Activated naive CD8-positive, alpha-beta T cell treated with anti-CD3 and anti-CD28 coated beads, Interleukin-2, amount 50 U/mL, for 24 hours (primary cell): ENCODE data around the gene CCNI.
A peak's percentile ranks its signal among the peaks of the same experiment; 100 is the strongest.
"Not testable (repeated sequence)": the region's sequence is repeated elsewhere in the genome, so short reads cannot be mapped to it uniquely, and the experiment has no call there.

Experiments
- ATAC-seq: fragments of 150-1000 bp; cut with Tn5 transposase; one replicate; pipeline ENCODE4 v1.10.0; 2021
- DNase-seq: peaks from one replicate; pipeline ENCODE4 v3.0.0; 2021
- H3K27ac Mint-ChIP-seq: one replicate; pipeline ENCODE4 v1.8.0; 2021; ENCODE audit warnings: mild to moderate bottlenecking, mixed read lengths
- H3K27me3 Mint-ChIP-seq: one replicate; pipeline ENCODE4 v1.8.0; 2021; ENCODE audit warnings: mixed read lengths
- H3K36me3 Mint-ChIP-seq: one replicate; pipeline ENCODE4 v1.8.0; 2021; ENCODE audit warnings: low read depth, mixed read lengths
- H3K4me1 Mint-ChIP-seq: one replicate; pipeline ENCODE4 v1.8.0; 2021; ENCODE audit warnings: mixed read lengths
- H3K4me3 Mint-ChIP-seq: one replicate; pipeline ENCODE4 v1.8.0; 2021; ENCODE audit warnings: mild to moderate bottlenecking, moderate library complexity, mixed read lengths
- H3K9me3 Mint-ChIP-seq: one replicate; pipeline ENCODE4 v1.8.0; 2021; ENCODE audit warnings: mixed read lengths

CCNI gene

GRCh38 chr4:77037736-77038135 lies 38.1 kb downstream of the CCNI start:
- H3K4me3 Mint-ChIP-seq = no peak overlapping the region
- H3K27me3 Mint-ChIP-seq = no peaks in the 10 kb centered on the region
- H3K27ac Mint-ChIP-seq = no peak overlapping the region
- H3K4me1 Mint-ChIP-seq = peaks cover 7% of the 10 kb centered on the region
- H3K36me3 Mint-ChIP-seq = peaks cover 42% of the 10 kb centered on the region
- no peaks in the 10 kb centered on the region for H3K9me3 Mint-ChIP-seq
- ATAC-seq (no peak), DNase-seq (no peak)

DNA sequence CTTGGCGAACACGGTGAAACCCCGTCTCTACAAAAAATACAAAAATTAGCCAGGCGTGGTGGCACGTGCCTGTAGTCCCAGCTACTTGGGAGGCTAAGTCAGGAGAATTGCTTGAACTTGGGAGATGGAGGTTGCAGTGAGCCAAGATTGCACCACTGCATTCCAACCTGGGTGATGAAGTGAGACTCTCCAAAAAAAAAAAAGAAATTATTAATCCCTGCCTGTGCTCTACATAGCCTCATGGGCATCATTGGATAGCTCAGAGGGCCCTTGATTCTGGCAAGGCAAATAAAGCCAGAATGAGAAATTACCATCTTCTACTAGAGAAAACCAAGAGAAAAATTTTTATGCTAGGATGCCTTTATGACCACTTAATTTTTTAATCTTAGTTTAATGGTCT lies 38.6 kb downstream of the CCNI start:
- H3K27ac Mint-ChIP-seq, H3K27me3 Mint-ChIP-seq, H3K4me3 Mint-ChIP-seq, ATAC-seq, H3K9me3 Mint-ChIP-seq, DNase-seq: not testable (repeated sequence)
- Mint-ChIP-seq H3K36me3 (peaks cover 46% of the 10 kb centered on the region), H3K4me1 (peaks cover 11% of the 10 kb centered on the region)

GRCh38 chr4:77036206-77036605 lies 39.6 kb downstream of the CCNI start:
- H3K27ac Mint-ChIP-seq = no peak overlapping the region
- peaks cover 55% of the 10 kb centered on the region for H3K36me3 Mint-ChIP-seq
- no peaks in the 10 kb centered on the region for H3K27me3 Mint-ChIP-seq
- no peak overlapping the region for H3K4me3 Mint-ChIP-seq
- peaks cover 17% of the 10 kb centered on the region for H3K4me1 Mint-ChIP-seq
- DNase-seq (no peak), ATAC-seq (no peak)
- H3K9me3 Mint-ChIP-seq = no peaks in the 10 kb centered on the region

DNA sequence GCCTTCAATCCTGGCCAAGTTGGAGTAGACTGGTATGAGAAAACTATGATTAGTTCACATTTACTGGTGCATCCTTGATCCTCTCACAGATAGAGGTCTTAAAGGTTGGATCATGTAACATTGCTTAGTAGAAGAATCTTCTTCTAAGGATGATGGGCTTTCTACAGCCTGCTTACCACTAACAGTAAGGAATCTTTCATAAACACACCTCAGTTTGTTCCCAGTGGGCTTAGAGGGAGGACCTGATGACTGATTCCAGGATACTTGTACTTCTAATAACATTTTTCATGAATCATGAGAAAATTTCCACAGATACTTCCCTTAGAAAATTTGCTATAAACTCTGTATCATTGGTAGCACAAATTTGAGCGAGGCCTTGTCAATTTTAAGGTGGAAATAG lies 40.6 kb downstream of the CCNI start:
- H3K4me1 Mint-ChIP-seq = peaks cover 24% of the 10 kb centered on the region
- no peak for DNase-seq
- peaks cover 62% of the 10 kb centered on the region for H3K36me3 Mint-ChIP-seq

GRCh38 chr4:77031544-77031943 lies 44.2 kb downstream of the CCNI start:
- H3K27me3 Mint-ChIP-seq = no peaks in the 10 kb centered on the region
- peaks cover 46% of the 10 kb centered on the region for H3K4me1 Mint-ChIP-seq
- ATAC-seq (peak; percentile 83), DNase-seq (peak; percentile 17)
- H3K27ac Mint-ChIP-seq = peak overlapping the region; percentile 62
- H3K4me3 Mint-ChIP-seq = peak overlapping the region; percentile 21
- H3K36me3 Mint-ChIP-seq = peaks cover 64% of the 10 kb centered on the region
- no peaks in the 10 kb centered on the region for H3K9me3 Mint-ChIP-seq

More for the DNA sequence above, 40.6 kb downstream of the CCNI start:
- ATAC-seq = no peak
- Mint-ChIP-seq H3K4me3 (no peak overlapping the region), H3K9me3 (no peaks in the 10 kb centered on the region), H3K27ac (no peak overlapping the region), H3K27me3 (no peaks in the 10 kb centered on the region)

GRCh38 chr4:77029757-77030156 lies 46.0 kb downstream of the CCNI start:
- not testable (repeated sequence) for ATAC-seq, H3K9me3 Mint-ChIP-seq, DNase-seq, H3K27ac Mint-ChIP-seq, H3K27me3 Mint-ChIP-seq, H3K4me3 Mint-ChIP-seq
- peaks cover 64% of the 10 kb centered on the region for H3K4me1 Mint-ChIP-seq
- peaks cover 64% of the 10 kb centered on the region for H3K36me3 Mint-ChIP-seq

DNA sequence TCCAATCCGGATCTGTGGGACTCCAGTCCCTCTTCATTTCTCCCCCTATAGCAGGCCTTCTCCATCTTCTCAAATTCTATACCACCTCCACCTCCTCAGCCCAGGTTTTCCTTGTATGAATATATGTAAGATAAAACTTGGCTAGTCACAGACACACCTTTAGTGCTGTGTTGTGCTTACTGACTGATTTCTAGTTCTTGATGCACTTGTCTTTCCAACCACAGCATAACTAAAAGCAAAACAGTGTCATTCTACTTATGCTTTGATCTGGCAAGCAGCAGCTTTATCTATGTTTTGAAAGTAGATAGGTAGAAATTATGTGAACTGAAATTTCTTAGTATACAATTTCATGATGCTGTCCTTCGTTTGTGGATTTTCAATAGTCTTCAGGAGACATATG lies 47.5 kb downstream of the CCNI start:
- no peak for DNase-seq
- peak; percentile 64 for ATAC-seq
- H3K36me3 Mint-ChIP-seq = peaks cover 68% of the 10 kb centered on the region
- peaks cover 65% of the 10 kb centered on the region for H3K4me1 Mint-ChIP-seq
- H3K27ac Mint-ChIP-seq = peak overlapping the region; percentile 40
- no peaks in the 10 kb centered on the region for H3K27me3 Mint-ChIP-seq
- no peak overlapping the region for H3K4me3 Mint-ChIP-seq
- no peaks in the 10 kb centered on the region for H3K9me3 Mint-ChIP-seq

- H3K4me3 Mint-ChIP-seq = peak overlapping the region; percentile 21
- H3K4me1 Mint-ChIP-seq = peaks cover 53% of the 10 kb centered on the region
- peak overlapping the region; percentile 76 for H3K27ac Mint-ChIP-seq
- no peaks in the 10 kb centered on the region for H3K9me3 Mint-ChIP-seq
- DNase-seq = no peak
- H3K36me3 Mint-ChIP-seq = peaks cover 65% of the 10 kb centered on the region
- no peak for ATAC-seq
- no peaks in the 10 kb centered on the region for H3K27me3 Mint-ChIP-seq
Measured at GRCh38 chr4:77026322-77026704, 49.5 kb downstream of the CCNI start.

- H3K9me3 Mint-ChIP-seq = no peaks in the 10 kb centered on the region
- H3K27ac Mint-ChIP-seq = peak overlapping the region; percentile 76
- peaks cover 47% of the 10 kb centered on the region for H3K4me1 Mint-ChIP-seq
- H3K36me3 Mint-ChIP-seq = peaks cover 65% of the 10 kb centered on the region
- ATAC-seq (peak; percentile 91), DNase-seq (no peak)
- no peaks in the 10 kb centered on the region for H3K27me3 Mint-ChIP-seq
- H3K4me3 Mint-ChIP-seq = peak overlapping the region; percentile 21
Measured at GRCh38 chr4:77025643-77026321, 50.0 kb downstream of the CCNI start.

- ATAC-seq (no peak), DNase-seq (no peak)
- Mint-ChIP-seq H3K4me1 (peaks cover 39% of the 10 kb centered on the region), H3K27me3 (no peaks in the 10 kb centered on the region), H3K27ac (no peak overlapping the region), H3K4me3 (no peak overlapping the region), H3K36me3 (peaks cover 71% of the 10 kb centered on the region), H3K9me3 (no peaks in the 10 kb centered on the region)
Measured at GRCh38 chr4:77023920-77024319, 51.9 kb downstream of the CCNI start.

DNA sequence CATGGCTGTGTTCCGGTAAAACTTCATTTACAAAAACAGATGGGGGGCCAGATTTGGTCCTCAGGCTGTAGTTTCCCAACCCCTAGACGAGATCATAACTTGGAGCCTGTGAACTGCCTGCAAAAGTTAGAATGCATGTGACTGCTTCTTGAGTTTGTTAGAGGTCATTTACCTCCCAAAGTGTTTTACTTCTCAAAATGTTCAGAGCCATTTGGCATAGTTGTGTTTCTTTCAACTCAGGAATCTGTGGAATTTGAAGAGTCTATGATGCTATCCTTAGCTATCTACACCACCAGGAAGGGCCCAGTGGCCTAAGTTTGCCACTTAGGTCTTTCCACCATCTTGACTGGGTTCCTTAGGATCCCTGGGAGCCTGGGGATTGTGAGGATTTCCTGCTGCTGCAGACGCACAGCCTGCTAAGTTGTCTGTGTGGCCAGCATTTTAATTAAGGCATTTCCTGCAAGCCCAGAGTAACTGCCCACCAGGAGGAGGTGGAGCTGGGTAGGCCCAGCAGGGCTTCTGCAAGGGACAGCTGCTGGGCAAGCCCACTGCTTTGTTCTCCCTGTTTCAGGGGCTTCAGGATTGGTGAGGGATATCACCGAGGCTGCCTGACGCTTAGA lies 53.1 kb downstream of the CCNI start:
- H3K27ac Mint-ChIP-seq = no peak overlapping the region
- H3K4me3 Mint-ChIP-seq = no peak overlapping the region
- H3K36me3 Mint-ChIP-seq = peaks cover 64% of the 10 kb centered on the region
- ATAC-seq (no peak), DNase-seq (no peak)
- H3K27me3 Mint-ChIP-seq = no peaks in the 10 kb centered on the region
- H3K9me3 Mint-ChIP-seq = no peaks in the 10 kb centered on the region
- H3K4me1 Mint-ChIP-seq = peaks cover 27% of the 10 kb centered on the region

- no peak for DNase-seq
Measured at GRCh38 chr4:77021614-77022089, 54.1 kb downstream of the CCNI start.

GRCh38 chr4:77020017-77020416 lies 55.8 kb downstream of the CCNI start:
- H3K36me3 Mint-ChIP-seq = peaks cover 69% of the 10 kb centered on the region
- H3K27ac Mint-ChIP-seq = no peak overlapping the region
- ATAC-seq (no peak), DNase-seq (no peak)
- H3K9me3 Mint-ChIP-seq = no peaks in the 10 kb centered on the region
- no peak overlapping the region for H3K4me3 Mint-ChIP-seq
- H3K27me3 Mint-ChIP-seq = no peaks in the 10 kb centered on the region
- H3K4me1 Mint-ChIP-seq = peaks cover 7% of the 10 kb centered on the region

More at GRCh38 chr4:77021614-77022089, 54.1 kb downstream of the CCNI start:
- ATAC-seq = no peak
- Mint-ChIP-seq H3K27ac (no peak overlapping the region), H3K27me3 (no peaks in the 10 kb centered on the region), H3K36me3 (peaks cover 66% of the 10 kb centered on the region), H3K4me3 (no peak overlapping the region), H3K4me1 (peaks cover 20% of the 10 kb centered on the region), H3K9me3 (no peaks in the 10 kb centered on the region)

- H3K27ac Mint-ChIP-seq = no peak overlapping the region
- no peaks in the 10 kb centered on the region for H3K27me3 Mint-ChIP-seq
- H3K4me3 Mint-ChIP-seq = no peak overlapping the region
- H3K4me1 Mint-ChIP-seq = peaks cover 29% of the 10 kb centered on the region
- DNase-seq (no peak), ATAC-seq (no peak)
- H3K36me3 Mint-ChIP-seq = peaks cover 57% of the 10 kb centered on the region
- no peaks in the 10 kb centered on the region for H3K9me3 Mint-ChIP-seq
Measured at GRCh38 chr4:77015390-77015789, 60.4 kb downstream of the CCNI start.

GRCh38 chr4:77014256-77014655 lies 61.5 kb downstream of the CCNI start:
- H3K4me3 Mint-ChIP-seq = no peak overlapping the region
- ATAC-seq (peak; percentile 33), DNase-seq (no peak)
- no peaks in the 10 kb centered on the region for H3K9me3 Mint-ChIP-seq
- peaks cover 34% of the 10 kb centered on the region for H3K4me1 Mint-ChIP-seq
- H3K27me3 Mint-ChIP-seq = no peaks in the 10 kb centered on the region
- peaks cover 50% of the 10 kb centered on the region for H3K36me3 Mint-ChIP-seq
- no peak overlapping the region for H3K27ac Mint-ChIP-seq
